ENCODE measurements around the gene MCCD1.
"Not testable (repeated sequence)": the region's sequence is repeated elsewhere in the genome, so short reads cannot be mapped to it uniquely, and the experiment has no call there.

MCCD1 gene

GRCh38 chr6:31528821-31529328 lies at the start of gene MCCD1:
MCCD1 (plus strand) TSS chr6:31528962; CDS start chr6:31529015, 53 bp downstream.
- H3K27me3 ChIP-seq (ENCODE audit: control insufficient read depth in 1 of 2, insufficient read depth in 2 of 2, low read length in 2 of 2), result no peaks in the 10 kb centered on the region
- no peak within 1 kb of the TSS for H3K27ac ChIP-seq (ENCODE audit: low read length)
- peaks cover 28 to 40% of the 10 kb centered on the region in 2 donors for H3K36me3 ChIP-seq (ENCODE audit: control insufficient read depth in 2 of 2, insufficient read depth in 2 of 2, low read length in 2 of 2)
- no peaks in the 10 kb centered on the region for H3K4me1 ChIP-seq (ENCODE audit: control insufficient read depth, insufficient read depth, low read length)
- H3K9me3 ChIP-seq (ENCODE audit: control insufficient read depth in 2 of 2, low read length in 2 of 2), result no peaks in the 10 kb centered on the region
- no peak within 1 kb of the TSS for H3K9ac ChIP-seq (ENCODE audit: low read length in 2 of 2)
- no peak within 1 kb of the TSS for H3K4me3 ChIP-seq (ENCODE audit: low read length in 2 of 2)

GRCh38 chr6:31479151-31479932 lies 49.4 kb upstream of the MCCD1 start:
- H3K9ac ChIP-seq (ENCODE audit: low read length in 2 of 2), result no peak overlapping the region
- no peak overlapping the region for H3K27ac ChIP-seq (ENCODE audit: low read length)
- no peaks in the 10 kb centered on the region for H3K4me1 ChIP-seq (ENCODE audit: control insufficient read depth, insufficient read depth, low read length)
- H3K27me3 ChIP-seq (ENCODE audit: control insufficient read depth in 1 of 2, insufficient read depth in 2 of 2, low read length in 2 of 2), result peaks cover 6 to 12% of the 10 kb centered on the region in 2 donors
- no peaks in the 10 kb centered on the region for H3K9me3 ChIP-seq (ENCODE audit: control insufficient read depth in 2 of 2, low read length in 2 of 2)
- H3K4me3 ChIP-seq (ENCODE audit: low read length in 2 of 2), result no peak overlapping the region
- H3K36me3 ChIP-seq (ENCODE audit: control insufficient read depth in 2 of 2, insufficient read depth in 2 of 2, low read length in 2 of 2), result no peaks in the 10 kb centered on the region

- H3K4me3 ChIP-seq (ENCODE audit: low read length in 2 of 2), result no peak overlapping the region
- no peaks in the 10 kb centered on the region for H3K4me1 ChIP-seq (ENCODE audit: control insufficient read depth, insufficient read depth, low read length)
- H3K9me3 ChIP-seq (ENCODE audit: control insufficient read depth in 2 of 2, low read length in 2 of 2), result no peaks in the 10 kb centered on the region
- peaks cover 6 to 7% of the 10 kb centered on the region in 2 donors for H3K27me3 ChIP-seq (ENCODE audit: control insufficient read depth in 1 of 2, insufficient read depth in 2 of 2, low read length in 2 of 2)
- H3K36me3 ChIP-seq (ENCODE audit: control insufficient read depth in 2 of 2, insufficient read depth in 2 of 2, low read length in 2 of 2), result no peaks in the 10 kb centered on the region
- no peak overlapping the region for H3K9ac ChIP-seq (ENCODE audit: low read length in 2 of 2)
- no peak overlapping the region for H3K27ac ChIP-seq (ENCODE audit: low read length)
These were observed 48.7 kb upstream of the MCCD1 start for GRCh38 chr6:31479933-31480535.

GRCh38 chr6:31480574-31480973 lies 48.2 kb upstream of the MCCD1 start:
- Histone ChIP-seq H3K27me3 (ENCODE audit: control insufficient read depth in 1 of 2, insufficient read depth in 2 of 2, low read length in 2 of 2) (peaks cover 6 to 7% of the 10 kb centered on the region in 2 donors), H3K36me3 (ENCODE audit: control insufficient read depth in 2 of 2, insufficient read depth in 2 of 2, low read length in 2 of 2) (no peaks in the 10 kb centered on the region), H3K9ac (ENCODE audit: low read length in 2 of 2) (no peak overlapping the region), H3K4me1 (ENCODE audit: control insufficient read depth, insufficient read depth, low read length) (no peaks in the 10 kb centered on the region), H3K4me3 (ENCODE audit: low read length in 2 of 2) (no peak overlapping the region), H3K27ac (ENCODE audit: low read length) (no peak overlapping the region), H3K9me3 (ENCODE audit: control insufficient read depth in 2 of 2, low read length in 2 of 2) (no peaks in the 10 kb centered on the region)

- H3K9ac ChIP-seq (ENCODE audit: low read length in 2 of 2), result no peak overlapping the region
- H3K9me3 ChIP-seq (ENCODE audit: control insufficient read depth in 2 of 2, low read length in 2 of 2), result no peaks in the 10 kb centered on the region
- H3K27me3 ChIP-seq (ENCODE audit: control insufficient read depth in 1 of 2, insufficient read depth in 2 of 2, low read length in 2 of 2), result peaks cover 6 to 7% of the 10 kb centered on the region in 2 donors
- no peak overlapping the region for H3K27ac ChIP-seq (ENCODE audit: low read length)
- H3K36me3 ChIP-seq (ENCODE audit: control insufficient read depth in 2 of 2, insufficient read depth in 2 of 2, low read length in 2 of 2), result no peaks in the 10 kb centered on the region
- H3K4me1 ChIP-seq (ENCODE audit: control insufficient read depth, insufficient read depth, low read length), result no peaks in the 10 kb centered on the region
- no peak overlapping the region for H3K4me3 ChIP-seq (ENCODE audit: low read length in 2 of 2)
These were observed 45.4 kb upstream of the MCCD1 start for GRCh38 chr6:31483392-31483791.

GRCh38 chr6:31485055-31485454 lies 43.7 kb upstream of the MCCD1 start:
- Histone ChIP-seq H3K27ac (ENCODE audit: low read length) (no peak overlapping the region), H3K36me3 (ENCODE audit: control insufficient read depth in 2 of 2, insufficient read depth in 2 of 2, low read length in 2 of 2) (no peaks in the 10 kb centered on the region), H3K4me1 (ENCODE audit: control insufficient read depth, insufficient read depth, low read length) (no peaks in the 10 kb centered on the region), H3K27me3 (ENCODE audit: control insufficient read depth in 1 of 2, insufficient read depth in 2 of 2, low read length in 2 of 2) (peaks cover 0 to 14% of the 10 kb centered on the region in 2 donors), H3K4me3 (ENCODE audit: low read length in 2 of 2) (no peak overlapping the region), H3K9me3 (ENCODE audit: control insufficient read depth in 2 of 2, low read length in 2 of 2) (no peaks in the 10 kb centered on the region), H3K9ac (ENCODE audit: low read length in 2 of 2) (no peak overlapping the region)

- H3K9me3 ChIP-seq (ENCODE audit: control insufficient read depth in 2 of 2, low read length in 2 of 2); H3K27ac ChIP-seq (ENCODE audit: low read length); H3K4me3 ChIP-seq (ENCODE audit: low read length in 2 of 2); H3K36me3 ChIP-seq (ENCODE audit: control insufficient read depth in 2 of 2, insufficient read depth in 2 of 2, low read length in 2 of 2); H3K4me1 ChIP-seq (ENCODE audit: control insufficient read depth, insufficient read depth, low read length); H3K9ac ChIP-seq (ENCODE audit: low read length in 2 of 2): not testable (repeated sequence)
- H3K27me3 ChIP-seq (ENCODE audit: control insufficient read depth in 1 of 2, insufficient read depth in 2 of 2, low read length in 2 of 2), result peaks cover 4 to 17% of the 10 kb centered on the region in 2 donors
These were observed 42.5 kb upstream of the MCCD1 start for GRCh38 chr6:31486065-31486837.

GRCh38 chr6:31487674-31488073 lies 41.1 kb upstream of the MCCD1 start:
- not testable (repeated sequence) for H3K36me3 ChIP-seq (ENCODE audit: control insufficient read depth in 2 of 2, insufficient read depth in 2 of 2, low read length in 2 of 2); H3K4me3 ChIP-seq (ENCODE audit: low read length in 2 of 2); H3K9ac ChIP-seq (ENCODE audit: low read length in 2 of 2); H3K27ac ChIP-seq (ENCODE audit: low read length); H3K4me1 ChIP-seq (ENCODE audit: control insufficient read depth, insufficient read depth, low read length); H3K9me3 ChIP-seq (ENCODE audit: control insufficient read depth in 2 of 2, low read length in 2 of 2)
- H3K27me3 ChIP-seq (ENCODE audit: control insufficient read depth in 1 of 2, insufficient read depth in 2 of 2, low read length in 2 of 2), result peaks cover 4 to 19% of the 10 kb centered on the region in 2 donors

GRCh38 chr6:31489086-31489485 lies 39.7 kb upstream of the MCCD1 start:
- peaks cover 7 to 24% of the 10 kb centered on the region in 2 donors for H3K27me3 ChIP-seq (ENCODE audit: control insufficient read depth in 1 of 2, insufficient read depth in 2 of 2, low read length in 2 of 2)
- peaks cover 2% of the 10 kb centered on the region for H3K4me1 ChIP-seq (ENCODE audit: control insufficient read depth, insufficient read depth, low read length)
- no peak overlapping the region for H3K9ac ChIP-seq (ENCODE audit: low read length in 2 of 2)
- H3K9me3 ChIP-seq (ENCODE audit: control insufficient read depth in 2 of 2, low read length in 2 of 2), result no peaks in the 10 kb centered on the region
- no peaks in the 10 kb centered on the region for H3K36me3 ChIP-seq (ENCODE audit: control insufficient read depth in 2 of 2, insufficient read depth in 2 of 2, low read length in 2 of 2)
- H3K27ac ChIP-seq (ENCODE audit: low read length), result no peak overlapping the region
- H3K4me3 ChIP-seq (ENCODE audit: low read length in 2 of 2), result no peak overlapping the region

- Histone ChIP-seq H3K4me1 (ENCODE audit: control insufficient read depth, insufficient read depth, low read length) (peaks cover 5% of the 10 kb centered on the region), H3K36me3 (ENCODE audit: control insufficient read depth in 2 of 2, insufficient read depth in 2 of 2, low read length in 2 of 2) (no peaks in the 10 kb centered on the region), H3K27me3 (ENCODE audit: control insufficient read depth in 1 of 2, insufficient read depth in 2 of 2, low read length in 2 of 2) (peaks cover 7 to 27% of the 10 kb centered on the region in 2 donors), H3K9me3 (ENCODE audit: control insufficient read depth in 2 of 2, low read length in 2 of 2) (no peaks in the 10 kb centered on the region), H3K9ac (ENCODE audit: low read length in 2 of 2) (no peak overlapping the region), H3K4me3 (ENCODE audit: low read length in 2 of 2) (no peak overlapping the region), H3K27ac (ENCODE audit: low read length) (no peak overlapping the region)
These were observed 38.5 kb upstream of the MCCD1 start for GRCh38 chr6:31490115-31490873.

All from stomach smooth muscle (tissue), 2 donors.